ENCODE results near the gene SPPL2B. TPM values are rescaled to one million over a fixed set of nuclear protein-coding genes. Genes with fewer than 3 reads are reported as not detected.

The SPPL2B gene
- total RNA-seq, 1 donor from 2014 or later = 52.3 TPM

GRCh38 chr19:2323707-2324106 lies 4.8 kb upstream of the SPPL2B start:
- no peak for ATAC-seq

DNA sequence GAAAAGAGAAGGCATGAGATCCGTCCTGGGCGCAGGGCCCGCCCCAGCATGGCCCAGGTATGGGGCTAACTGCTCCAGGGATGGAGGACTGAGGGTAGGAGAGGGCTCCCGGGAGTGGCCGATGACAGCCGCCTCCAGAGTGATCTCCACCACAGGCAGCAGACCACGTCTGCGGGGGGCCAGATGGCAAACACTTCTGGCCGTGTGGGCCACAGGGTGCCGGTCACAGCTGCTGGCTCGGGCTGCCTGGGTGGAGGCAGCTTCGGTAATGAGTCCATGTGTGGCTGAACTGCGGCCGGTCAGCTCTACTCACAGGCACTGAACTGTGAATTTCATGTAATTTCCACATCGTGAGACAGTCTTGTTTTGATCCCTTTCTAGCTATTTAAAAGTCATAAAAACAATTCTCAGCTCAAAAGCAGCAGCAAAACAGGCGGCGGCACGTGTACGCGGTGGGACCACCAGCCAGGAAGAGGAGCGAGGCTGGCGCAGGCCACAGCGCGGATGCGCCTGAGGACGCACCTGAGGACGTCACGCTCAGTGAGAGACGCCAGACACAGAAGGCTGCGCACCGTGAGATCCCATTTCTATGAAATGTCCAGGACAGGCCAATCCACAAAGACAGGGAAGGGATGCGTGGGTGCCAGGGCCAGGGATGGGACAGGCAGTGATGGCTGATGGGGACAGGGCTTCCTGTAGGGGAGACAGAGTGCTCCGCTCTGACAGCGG lies 4.1 kb upstream of the SPPL2B start:
- peaks cover 22% of the 10 kb centered on the region for H3K4me1 ChIP-seq
- DNase-seq = no peak
- no peak overlapping the region for H3K27ac ChIP-seq
- no peak overlapping the region for H3K4me3 ChIP-seq
- TF ChIP-seq, protein P1, sequence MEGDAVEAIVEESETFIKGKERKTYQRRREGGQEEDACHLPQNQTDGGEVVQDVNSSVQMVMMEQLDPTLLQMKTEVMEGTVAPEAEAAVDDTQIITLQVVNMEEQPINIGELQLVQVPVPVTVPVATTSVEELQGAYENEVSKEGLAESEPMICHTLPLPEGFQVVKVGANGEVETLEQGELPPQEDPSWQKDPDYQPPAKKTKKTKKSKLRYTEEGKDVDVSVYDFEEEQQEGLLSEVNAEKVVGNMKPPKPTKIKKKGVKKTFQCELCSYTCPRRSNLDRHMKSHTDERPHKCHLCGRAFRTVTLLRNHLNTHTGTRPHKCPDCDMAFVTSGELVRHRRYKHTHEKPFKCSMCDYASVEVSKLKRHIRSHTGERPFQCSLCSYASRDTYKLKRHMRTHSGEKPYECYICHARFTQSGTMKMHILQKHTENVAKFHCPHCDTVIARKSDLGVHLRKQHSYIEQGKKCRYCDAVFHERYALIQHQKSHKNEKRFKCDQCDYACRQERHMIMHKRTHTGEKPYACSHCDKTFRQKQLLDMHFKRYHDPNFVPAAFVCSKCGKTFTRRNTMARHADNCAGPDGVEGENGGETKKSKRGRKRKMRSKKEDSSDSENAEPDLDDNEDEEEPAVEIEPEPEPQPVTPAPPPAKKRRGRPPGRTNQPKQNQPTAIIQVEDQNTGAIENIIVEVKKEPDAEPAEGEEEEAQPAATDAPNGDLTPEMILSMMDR (IDR thresholded peaks at IDR 0.05) = no peak
- ATAC-seq = no peak
- H3K36me3 ChIP-seq = peaks cover 45% of the 10 kb centered on the region
- H3K9me3 ChIP-seq = no peaks in the 10 kb centered on the region
- no peaks in the 10 kb centered on the region for H3K27me3 ChIP-seq (ENCODE audit: low read depth)
- intact Hi-C loops (cut with DNase I) = no loop called here

More at GRCh38 chr19:2323707-2324106, 4.8 kb upstream of the SPPL2B start:
- H3K4me3 ChIP-seq = no peak overlapping the region
- no peak for DNase-seq
- H3K36me3 ChIP-seq = peaks cover 45% of the 10 kb centered on the region
- peaks cover 18% of the 10 kb centered on the region for H3K4me1 ChIP-seq
- H3K27me3 ChIP-seq (ENCODE audit: low read depth) = no peaks in the 10 kb centered on the region
- TF ChIP-seq, protein P1 (IDR thresholded peaks at IDR 0.05) = no peak
- no peaks in the 10 kb centered on the region for H3K9me3 ChIP-seq
- no peak overlapping the region for H3K27ac ChIP-seq
- intact Hi-C loops (cut with DNase I) = no loop called here

DNA sequence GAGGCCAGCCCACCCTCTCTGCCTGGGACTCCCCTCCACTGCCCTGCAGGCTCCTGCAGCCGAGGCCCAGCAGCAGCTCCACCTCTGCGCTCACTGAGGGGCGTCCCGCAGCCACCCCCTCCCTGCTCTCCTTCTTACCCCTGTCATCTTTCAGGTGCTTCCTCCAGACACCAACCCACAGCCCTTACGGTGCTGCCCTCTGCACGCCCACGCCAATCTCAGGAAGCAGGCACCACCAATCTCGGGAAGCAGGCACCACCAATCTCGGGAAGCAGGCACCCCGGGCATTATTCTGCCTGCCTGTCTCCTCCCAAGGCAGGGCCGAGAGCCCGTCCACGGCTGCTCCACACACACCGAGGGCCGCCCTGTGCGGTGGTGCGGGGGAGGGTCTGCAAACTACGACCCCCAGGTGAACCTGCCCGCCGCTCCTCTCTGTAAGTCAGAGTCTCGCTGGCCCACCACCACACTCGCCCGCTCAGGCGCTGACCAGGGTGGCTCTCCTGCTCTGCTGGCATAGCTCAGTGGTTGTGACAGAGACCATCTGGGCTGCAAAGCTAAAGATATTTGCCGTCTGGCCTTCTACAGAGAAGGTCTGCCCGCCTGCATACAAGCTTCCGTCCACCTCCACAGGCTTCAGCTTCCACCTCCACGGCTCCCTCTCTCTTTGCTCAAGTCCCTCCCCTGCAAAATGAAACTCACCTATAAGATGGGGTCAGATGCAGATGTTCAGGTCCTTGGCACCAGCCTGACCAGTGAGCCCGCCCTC lies 3.0 kb upstream of the SPPL2B start:
- Histone ChIP-seq H3K9me3 (no peaks in the 10 kb centered on the region), H3K4me3 (no peak overlapping the region), H3K27ac (no peak overlapping the region), H3K27me3 (ENCODE audit: low read depth) (no peaks in the 10 kb centered on the region), H3K4me1 (peaks cover 30% of the 10 kb centered on the region), H3K36me3 (peaks cover 45% of the 10 kb centered on the region)
- DNase-seq (no peak), ATAC-seq (no peak)
- intact Hi-C loops (cut with DNase I) = no loop called here
- TF ChIP-seq, protein P1 (IDR thresholded peaks at IDR 0.05) = no peak

GRCh38 chr19:2326699-2327360 lies 1.7 kb upstream of the SPPL2B start:
- Histone ChIP-seq H3K27me3 (ENCODE audit: low read depth) (no peaks in the 10 kb centered on the region), H3K27ac (no peak overlapping the region), H3K4me1 (peaks cover 36% of the 10 kb centered on the region), H3K9me3 (no peaks in the 10 kb centered on the region), H3K36me3 (peaks cover 38% of the 10 kb centered on the region), H3K4me3 (no peak overlapping the region)
- TF ChIP-seq, protein P1 (IDR thresholded peaks at IDR 0.05) = no peak
- ATAC-seq (no peak), DNase-seq (no peak)
- intact Hi-C loops (cut with DNase I) = no loop called here

GRCh38 chr19:2327773-2328400 lies 597 bp upstream of the SPPL2B start:
- Histone ChIP-seq H3K4me3 (peak overlapping the region; percentile 93), H3K36me3 (peaks cover 27% of the 10 kb centered on the region), H3K9me3 (no peaks in the 10 kb centered on the region), H3K4me1 (peaks cover 45% of the 10 kb centered on the region), H3K27ac (peak overlapping the region; percentile 84), H3K27me3 (ENCODE audit: low read depth) (no peaks in the 10 kb centered on the region)
- ATAC-seq (peak; percentile 56 to 71), DNase-seq (no peak)
- intact Hi-C loops (cut with DNase I) = no loop called here
- TF ChIP-seq, protein P1 (IDR thresholded peaks at IDR 0.05) = no peak

Measured in lower lobe of right lung (tissue), 2 donors.